SJCRH30 (cell line): ENCODE results near the gene ZSWIM4. TPM values are rescaled to one million over a fixed set of nuclear protein-coding genes. Genes with fewer than 3 reads are reported as not detected.
"Not testable (repeated sequence)": the region's sequence is repeated elsewhere in the genome, so short reads cannot be mapped to it uniquely, and the experiment has no call there.

Experiments
- DNase-seq, 2 experiments: peaks; one replicate each; pipeline ENCODE4 v3.0.0-alpha.2; 2015 to 2020
- H3K27ac ChIP-seq: fragments of 250-450 bp; sonication (Bioruptor Pico); 2 replicates; pipeline ENCODE4 v1.5.1; 2020; ENCODE audit warnings: mild to moderate bottlenecking, moderate library complexity
- H3K27me3 ChIP-seq: fragments of 250-450 bp; sonication (Bioruptor Pico); 2 replicates; pipeline ENCODE4 v1.5.1; 2020; ENCODE audit warnings: mild to moderate bottlenecking, moderate library complexity
- H3K36me3 ChIP-seq: fragments of 250-450 bp; sonication (Bioruptor Pico); 2 replicates; pipeline ENCODE4 v1.5.1; 2020; ENCODE audit warnings: mild to moderate bottlenecking, moderate library complexity
- H3K4me1 ChIP-seq: fragments of 250-450 bp; sonication (Bioruptor Pico); 2 replicates; pipeline ENCODE4 v1.5.1; 2020; ENCODE audit warnings: mild to moderate bottlenecking, moderate library complexity
- H3K4me3 ChIP-seq: fragments of 250-450 bp; sonication (Bioruptor Pico); 2 replicates; pipeline ENCODE4 v1.5.1; 2020; ENCODE audit warnings: mild to moderate bottlenecking, moderate library complexity
- H3K9me3 ChIP-seq: fragments of 250-450 bp; sonication (Bioruptor Pico); replicated peaks from 2 replicates; pipeline ENCODE4 v1.5.1; 2020; ENCODE audit warnings: mild to moderate bottlenecking, moderate library complexity
- total RNA-seq: library from RNA; depleted of rRNA; stranded (reverse); fragments of >200 nt; shearing (Covaris generic); gene quantifications from 2 replicates; pipeline ENCODE4 v1.2.3, GENCODE V29; 2014

The ZSWIM4 gene
- total RNA-seq, 1 experiment from 2014 or later: 18.3 TPM

DNA sequence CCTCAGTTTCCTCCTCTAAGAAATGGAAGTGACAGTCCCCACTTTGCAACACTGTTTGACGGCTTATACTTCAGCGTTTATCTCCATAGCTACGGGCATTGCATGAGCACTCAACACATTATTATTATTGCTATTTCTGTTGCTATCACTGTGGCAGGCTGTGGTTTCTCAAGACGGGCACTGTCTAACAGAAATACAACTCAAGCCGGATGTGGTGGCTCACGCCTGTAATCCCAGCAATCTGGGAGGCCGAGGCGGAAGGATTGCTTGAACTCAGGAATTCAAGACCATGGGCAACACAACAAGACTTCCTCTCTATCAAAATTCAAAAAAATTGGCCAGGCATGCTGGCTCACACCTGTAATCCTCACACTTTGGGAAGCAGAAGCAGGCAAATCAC, 4.9 kb upstream of the ZSWIM4 start:
- H3K27me3 ChIP-seq: no peaks in the 10 kb centered on the region
- no peaks in the 10 kb centered on the region for H3K36me3 ChIP-seq
- H3K4me3 ChIP-seq: no peak overlapping the region
- H3K4me1 ChIP-seq: peaks cover 15% of the 10 kb centered on the region
- no peaks in the 10 kb centered on the region for H3K9me3 ChIP-seq
- no peak for DNase-seq
- no peak overlapping the region for H3K27ac ChIP-seq

GRCh38 chr19:13793317-13793716, 1.9 kb upstream of the ZSWIM4 start:
- not testable (repeated sequence) for H3K4me3 ChIP-seq, DNase-seq, H3K9me3 ChIP-seq, H3K27me3 ChIP-seq, H3K27ac ChIP-seq, H3K36me3 ChIP-seq
- H3K4me1 ChIP-seq: peaks cover 19% of the 10 kb centered on the region

- peak; percentile 66 to 72 for DNase-seq
- peak overlapping the region; percentile 75 for H3K4me3 ChIP-seq
- H3K4me1 ChIP-seq: peaks cover 13% of the 10 kb centered on the region
- H3K36me3 ChIP-seq: no peaks in the 10 kb centered on the region
- H3K9me3 ChIP-seq: no peaks in the 10 kb centered on the region
- H3K27me3 ChIP-seq: no peaks in the 10 kb centered on the region
- H3K27ac ChIP-seq: peak overlapping the region; percentile 75
These were observed 866 bp upstream of the ZSWIM4 start for GRCh38 chr19:13794398-13794756.

- peak; percentile 92 to 94 for DNase-seq
These were observed 505 bp downstream of the ZSWIM4 start for GRCh38 chr19:13795595-13796300.

DNA sequence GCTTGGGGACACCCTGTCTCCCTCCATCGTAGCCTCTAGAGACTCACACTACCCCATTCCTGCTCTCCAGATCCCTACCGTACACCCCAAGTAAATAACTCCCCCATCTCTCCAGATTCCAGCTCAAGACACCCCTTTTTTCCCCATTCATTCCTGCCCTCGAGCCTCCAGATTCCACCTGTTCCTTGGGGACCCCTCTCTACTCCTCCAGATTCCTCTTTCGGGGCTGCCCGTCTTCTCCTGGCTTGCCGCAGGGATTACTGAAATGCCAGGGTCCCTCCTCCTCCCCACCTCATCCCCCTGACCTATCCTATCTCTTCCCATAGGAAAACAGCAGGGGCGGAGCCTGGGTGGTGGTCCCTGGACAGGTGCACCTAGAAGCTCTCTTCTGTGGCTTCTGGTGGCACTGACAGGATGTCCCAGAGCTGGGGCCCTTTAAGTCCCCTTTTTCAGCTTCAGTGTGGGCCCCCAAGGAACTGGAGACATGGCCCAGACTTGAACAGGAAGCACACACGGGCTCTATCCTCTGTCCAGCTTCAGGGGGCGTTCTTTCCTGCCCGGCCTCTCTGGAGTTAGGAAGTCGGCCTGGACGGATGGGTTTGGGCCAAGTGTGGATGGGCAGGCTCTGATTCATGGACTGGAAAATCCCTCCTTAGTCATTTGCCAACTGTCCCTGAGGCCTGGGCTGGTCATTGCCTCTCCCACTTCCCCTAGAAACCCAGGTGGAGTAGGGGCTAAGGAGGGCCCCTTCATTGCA, 1.2 kb downstream of the ZSWIM4 start:
- H3K27ac ChIP-seq: peak overlapping the region; percentile 75
- H3K36me3 ChIP-seq: peaks cover 9% of the 10 kb centered on the region
- H3K9me3 ChIP-seq: no peaks in the 10 kb centered on the region
- H3K27me3 ChIP-seq: no peaks in the 10 kb centered on the region
- peaks cover 13% of the 10 kb centered on the region for H3K4me1 ChIP-seq
- peak; percentile 80 to 84 for DNase-seq
- peak overlapping the region; percentile 75 for H3K4me3 ChIP-seq

More at GRCh38 chr19:13795595-13796300, 505 bp downstream of the ZSWIM4 start:
- Histone ChIP-seq H3K4me1 (peaks cover 13% of the 10 kb centered on the region), H3K27ac (peak overlapping the region; percentile 75), H3K36me3 (peaks cover 4% of the 10 kb centered on the region; the same call in 1 of the 2 replicates), H3K9me3 (no peaks in the 10 kb centered on the region), H3K27me3 (no peaks in the 10 kb centered on the region), H3K4me3 (peak overlapping the region; percentile 75)

DNA sequence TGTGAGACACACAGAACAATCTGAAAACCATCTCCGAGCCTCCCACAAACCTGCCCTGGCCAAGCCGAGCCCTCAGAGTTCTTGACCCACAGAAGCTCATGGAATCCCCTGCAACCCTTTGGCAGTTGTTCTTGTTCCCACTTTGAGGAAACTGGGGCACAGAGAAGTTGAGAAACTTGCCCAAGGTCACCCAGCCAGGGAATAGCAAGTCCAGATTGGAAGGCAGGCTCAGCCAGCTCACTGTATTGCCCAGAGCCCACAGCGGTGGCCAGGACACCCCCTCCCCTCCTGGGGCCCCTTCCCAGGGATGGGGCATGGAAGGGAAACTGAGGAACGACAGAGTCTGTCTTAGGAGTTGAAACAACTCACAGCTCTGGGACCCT, 1.8 kb downstream of the ZSWIM4 start:
- Histone ChIP-seq H3K4me3 (peak overlapping the region; percentile 75), H3K9me3 (no peaks in the 10 kb centered on the region), H3K27ac (peak overlapping the region; percentile 75), H3K36me3 (peaks cover 11% of the 10 kb centered on the region), H3K27me3 (no peaks in the 10 kb centered on the region), H3K4me1 (peaks cover 13% of the 10 kb centered on the region)
- DNase-seq: no peak

DNA sequence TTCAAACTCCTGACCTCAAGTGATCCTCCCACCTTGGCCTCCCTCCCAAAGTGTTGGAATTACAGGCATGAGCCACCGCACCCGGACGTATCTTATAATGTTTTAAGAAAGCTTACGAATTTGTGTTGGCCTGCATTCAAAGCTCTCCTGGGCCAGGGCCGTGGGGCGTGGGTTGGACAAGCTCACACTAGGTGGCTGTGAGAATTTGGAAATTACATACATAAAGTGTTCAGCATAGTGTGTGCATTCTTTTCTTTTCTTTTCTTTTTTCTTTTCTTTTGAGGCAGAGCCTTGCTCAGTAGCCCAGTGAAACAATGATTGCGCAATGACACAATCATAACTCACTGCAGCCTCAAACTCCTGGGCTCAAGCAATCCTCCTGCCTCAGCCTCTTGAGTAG, 2.6 kb downstream of the ZSWIM4 start:
- Histone ChIP-seq H3K36me3 (peaks cover 14% of the 10 kb centered on the region), H3K27me3 (no peaks in the 10 kb centered on the region), H3K27ac (no peak overlapping the region), H3K9me3 (no peaks in the 10 kb centered on the region), H3K4me3 (no peak overlapping the region), H3K4me1 (peaks cover 13% of the 10 kb centered on the region)
- DNase-seq: no peak

DNA sequence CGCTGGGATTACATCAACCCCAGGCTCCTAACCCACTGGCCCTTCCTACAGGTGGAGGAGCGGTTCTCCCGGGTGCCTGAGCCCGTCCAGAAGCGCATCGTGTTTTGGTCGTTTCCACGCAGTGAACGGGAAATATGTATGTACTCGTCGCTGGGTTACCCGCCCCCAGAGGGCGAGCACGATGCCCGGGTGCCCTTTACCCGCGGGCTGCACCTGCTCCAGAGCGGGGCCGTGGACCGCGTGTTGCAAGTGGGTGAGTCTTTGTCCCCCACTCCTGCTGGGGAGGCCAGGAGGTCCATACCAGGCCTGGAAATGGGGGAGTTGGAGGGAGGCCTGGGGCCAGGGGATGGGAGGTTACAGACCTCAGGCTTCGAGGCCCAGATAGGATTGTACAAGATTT, 4.4 kb downstream of the ZSWIM4 start:
- Histone ChIP-seq H3K4me1 (peaks cover 20% of the 10 kb centered on the region), H3K36me3 (peaks cover 21% of the 10 kb centered on the region), H3K27me3 (no peaks in the 10 kb centered on the region), H3K4me3 (no peak overlapping the region), H3K27ac (no peak overlapping the region), H3K9me3 (no peaks in the 10 kb centered on the region)
- no peak for DNase-seq

DNA sequence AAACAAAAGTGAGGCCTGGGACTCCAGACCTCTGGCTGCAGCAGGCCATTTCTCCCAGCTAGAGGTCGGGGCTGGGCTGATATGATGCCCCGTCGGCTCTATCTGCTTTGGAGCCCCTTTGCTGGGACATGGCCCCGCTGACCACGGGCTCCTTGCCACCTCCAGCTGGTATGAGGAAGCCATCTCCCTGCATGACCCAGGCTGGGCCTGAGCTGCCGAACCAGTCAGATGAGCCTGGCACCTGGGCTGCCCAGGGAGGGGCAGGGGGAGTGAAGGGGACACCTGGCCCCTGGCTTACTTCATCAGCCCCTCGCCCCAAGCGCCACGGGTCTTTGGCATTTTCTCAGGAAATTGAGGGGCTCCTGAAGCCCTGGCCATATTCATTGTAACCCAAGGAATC, 7.8 kb downstream of the ZSWIM4 start:
- peaks cover 48% of the 10 kb centered on the region for H3K36me3 ChIP-seq
- H3K9me3 ChIP-seq: no peaks in the 10 kb centered on the region
- H3K4me3 ChIP-seq: no peak overlapping the region
- H3K4me1 ChIP-seq: peaks cover 8% of the 10 kb centered on the region; the same call in 1 of the 2 replicates
- no peak for DNase-seq
- H3K27me3 ChIP-seq: no peaks in the 10 kb centered on the region
- no peak overlapping the region; the same call in 1 of the 2 replicates for H3K27ac ChIP-seq

GRCh38 chr19:13804830-13805683, 9.8 kb downstream of the ZSWIM4 start:
- Histone ChIP-seq H3K36me3 (peaks cover 65% of the 10 kb centered on the region), H3K27ac (no peak overlapping the region)
- no peak for DNase-seq

DNA sequence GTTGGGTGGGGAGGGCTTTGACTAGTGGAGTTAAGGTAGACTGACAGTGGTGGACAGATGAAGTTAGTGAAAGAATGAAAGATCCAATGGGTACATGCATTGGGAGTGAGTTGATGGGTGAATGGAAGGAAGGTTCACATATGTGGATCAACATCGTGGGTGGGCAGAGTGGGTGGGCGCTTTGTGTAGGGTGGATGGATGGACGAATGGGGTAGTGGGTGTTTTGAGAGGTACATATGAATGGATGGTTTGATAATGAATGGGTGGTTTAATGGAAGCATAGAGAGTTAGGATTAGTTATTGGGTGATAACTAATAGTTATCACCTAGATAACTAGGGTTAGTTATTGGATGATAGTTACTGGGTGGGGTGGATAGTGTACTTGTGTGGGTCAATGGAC, 11.5 kb downstream of the ZSWIM4 start:
- no peak for DNase-seq
- H3K36me3 ChIP-seq: peaks cover 60% of the 10 kb centered on the region
- H3K27ac ChIP-seq: no peak overlapping the region
- H3K4me1 ChIP-seq: peaks cover 8% of the 10 kb centered on the region; the same call in 1 of the 2 replicates
- no peak overlapping the region for H3K4me3 ChIP-seq
- H3K27me3 ChIP-seq: no peaks in the 10 kb centered on the region
- no peaks in the 10 kb centered on the region for H3K9me3 ChIP-seq

More at GRCh38 chr19:13804830-13805683, 9.8 kb downstream of the ZSWIM4 start:
- peaks cover 8% of the 10 kb centered on the region; the same call in 1 of the 2 replicates for H3K4me1 ChIP-seq
- H3K4me3 ChIP-seq: no peak overlapping the region
- no peaks in the 10 kb centered on the region for H3K9me3 ChIP-seq
- H3K27me3 ChIP-seq: no peaks in the 10 kb centered on the region

- H3K4me1 ChIP-seq: peaks cover 8% of the 10 kb centered on the region; the same call in 1 of the 2 replicates
- H3K36me3 ChIP-seq: peaks cover 57% of the 10 kb centered on the region
- H3K27ac ChIP-seq: no peak overlapping the region
- no peaks in the 10 kb centered on the region for H3K9me3 ChIP-seq
- H3K27me3 ChIP-seq: no peaks in the 10 kb centered on the region
- no peak for DNase-seq
- H3K4me3 ChIP-seq: no peak overlapping the region
These were observed 12.3 kb downstream of the ZSWIM4 start for GRCh38 chr19:13807421-13808021.

DNA sequence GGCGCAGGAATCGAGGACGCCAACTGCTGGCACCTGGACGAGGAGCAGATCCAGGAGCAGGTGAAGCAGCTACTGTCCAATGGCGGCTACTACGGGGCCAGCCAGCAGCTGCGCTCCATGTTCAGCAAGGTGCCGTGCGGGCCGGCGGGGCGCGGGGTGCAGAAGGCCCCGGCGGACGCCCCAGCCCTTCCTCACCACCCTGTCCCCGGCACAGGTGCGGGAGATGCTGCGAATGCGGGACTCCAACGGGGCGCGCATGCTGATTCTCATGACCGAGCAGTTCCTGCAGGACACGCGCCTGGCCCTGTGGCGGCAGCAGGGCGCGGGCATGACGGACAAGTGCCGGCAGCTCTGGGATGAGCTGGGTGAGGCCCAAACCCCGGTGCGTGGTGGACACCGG, 13.6 kb downstream of the ZSWIM4 start:
- H3K27ac ChIP-seq: no peak overlapping the region
- no peak for DNase-seq
- H3K4me1 ChIP-seq: 0 out of 2 replicates have a peak, but pooled peaks cover 3% of the 10 kb centered on the region
- H3K27me3 ChIP-seq: no peaks in the 10 kb centered on the region
- peaks cover 66% of the 10 kb centered on the region for H3K36me3 ChIP-seq
- no peaks in the 10 kb centered on the region for H3K9me3 ChIP-seq
- H3K4me3 ChIP-seq: no peak overlapping the region

- H3K36me3 ChIP-seq: peaks cover 65% of the 10 kb centered on the region
- H3K27ac ChIP-seq: no peak overlapping the region
- H3K4me3 ChIP-seq: no peak overlapping the region
- no peaks in the 10 kb centered on the region for H3K4me1 ChIP-seq
- H3K9me3 ChIP-seq: no peaks in the 10 kb centered on the region
- H3K27me3 ChIP-seq: no peaks in the 10 kb centered on the region
- no peak for DNase-seq
These were observed 17.3 kb downstream of the ZSWIM4 start for GRCh38 chr19:13812544-13812943.
